Mucosa of gallbladder (tissue), 1 donor: ENCODE results near the gene SPART. TPM values are rescaled to one million over a fixed set of nuclear protein-coding genes. Genes with fewer than 3 reads are reported as not detected.
A peak's percentile ranks its signal among the peaks of the same experiment; 100 is the strongest.
"Not testable (repeated sequence)": the region's sequence is repeated elsewhere in the genome, so short reads cannot be mapped to it uniquely, and the experiment has no call there.

Experiments used
- DNase-seq: peaks from one replicate; pipeline ENCODE4 v3.0.0-alpha.2; 2020; ENCODE audit warnings: low spot score
- total RNA-seq: library from RNA; stranded (reverse); gene quantifications from one replicate; pipeline ENCODE4 v1.2.1, GENCODE V29; 2021
- donor health status: DM: no; HTN: no; CAD: no.

SPART gene
- total RNA-seq, 1 donor from 2014 or later = 86.1 TPM

DNA sequence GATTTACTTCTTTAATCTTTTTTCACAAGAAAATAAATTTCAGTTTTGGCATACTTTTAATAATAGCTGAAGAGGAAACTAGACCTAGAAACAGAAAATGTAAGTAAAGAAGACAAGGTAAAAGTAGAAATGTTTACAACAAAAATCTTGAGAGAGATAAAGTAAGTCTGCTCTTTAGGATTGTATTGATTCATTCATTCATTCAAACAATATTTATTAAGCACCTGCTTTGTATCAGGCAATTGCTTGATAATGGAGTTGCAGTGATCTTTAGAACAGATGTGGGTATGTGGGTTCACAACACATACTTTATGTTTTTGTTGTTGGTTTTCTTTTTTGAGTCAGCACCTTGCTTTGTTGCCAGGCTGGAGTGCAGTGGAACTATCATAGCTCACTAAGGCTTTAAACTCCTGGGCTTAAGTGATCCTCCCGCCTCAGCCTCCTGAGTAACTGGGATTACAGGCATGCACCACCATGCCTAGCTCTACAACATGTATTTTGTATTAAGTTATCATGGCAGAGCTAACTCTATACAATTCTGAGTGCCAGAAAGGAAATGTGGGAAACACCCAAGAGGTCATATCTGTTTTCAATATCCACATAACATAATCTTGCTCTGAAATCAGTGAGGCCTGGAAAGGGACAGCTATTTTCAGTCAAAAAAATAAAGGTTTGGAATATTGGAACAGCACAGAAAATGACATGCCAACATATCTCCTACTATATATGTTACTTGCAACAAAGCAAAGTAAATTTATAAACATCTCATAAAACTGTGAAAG is 8.8 kb upstream of the SPART start:
- DNase-seq = no peak

DNA sequence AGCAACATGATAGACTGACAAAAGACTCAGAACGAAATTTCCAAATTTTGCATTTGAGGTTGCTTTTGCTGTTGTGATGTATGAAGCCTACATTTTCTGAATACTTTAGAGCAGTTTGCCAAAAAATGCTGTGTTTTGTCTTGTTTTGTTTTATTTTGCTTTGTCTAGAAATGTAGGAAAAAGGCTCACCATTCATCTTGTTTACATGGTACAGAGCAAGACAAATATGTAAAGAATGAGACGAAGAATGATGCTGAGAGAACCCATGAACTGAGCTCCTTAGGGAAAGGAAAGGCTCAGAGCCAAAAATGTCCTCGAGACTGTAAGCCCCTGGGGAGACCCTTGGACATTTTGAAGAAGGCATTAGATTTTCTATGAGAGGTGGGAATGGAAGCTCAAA is 6.8 kb upstream of the SPART start:
- no peak for DNase-seq

DNA sequence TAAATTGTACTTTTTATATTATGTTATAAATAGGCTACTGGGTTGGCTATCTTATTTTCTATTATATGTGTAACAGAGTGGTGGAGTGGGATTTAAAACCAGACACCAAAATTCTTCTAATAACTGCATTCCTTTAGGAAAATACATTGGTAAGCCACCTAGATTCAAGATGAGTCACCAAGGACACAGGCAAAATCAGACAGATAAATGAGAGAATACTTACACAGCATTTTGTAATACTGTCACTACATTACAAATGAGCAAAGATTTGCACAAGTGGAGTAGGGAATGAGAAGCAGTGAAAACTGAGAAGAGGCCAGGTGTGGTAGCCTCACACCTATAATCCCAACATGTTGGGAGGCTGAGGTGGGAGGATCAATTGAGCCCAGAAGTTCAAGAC is 6.2 kb upstream of the SPART start:
- DNase-seq = no peak

DNA sequence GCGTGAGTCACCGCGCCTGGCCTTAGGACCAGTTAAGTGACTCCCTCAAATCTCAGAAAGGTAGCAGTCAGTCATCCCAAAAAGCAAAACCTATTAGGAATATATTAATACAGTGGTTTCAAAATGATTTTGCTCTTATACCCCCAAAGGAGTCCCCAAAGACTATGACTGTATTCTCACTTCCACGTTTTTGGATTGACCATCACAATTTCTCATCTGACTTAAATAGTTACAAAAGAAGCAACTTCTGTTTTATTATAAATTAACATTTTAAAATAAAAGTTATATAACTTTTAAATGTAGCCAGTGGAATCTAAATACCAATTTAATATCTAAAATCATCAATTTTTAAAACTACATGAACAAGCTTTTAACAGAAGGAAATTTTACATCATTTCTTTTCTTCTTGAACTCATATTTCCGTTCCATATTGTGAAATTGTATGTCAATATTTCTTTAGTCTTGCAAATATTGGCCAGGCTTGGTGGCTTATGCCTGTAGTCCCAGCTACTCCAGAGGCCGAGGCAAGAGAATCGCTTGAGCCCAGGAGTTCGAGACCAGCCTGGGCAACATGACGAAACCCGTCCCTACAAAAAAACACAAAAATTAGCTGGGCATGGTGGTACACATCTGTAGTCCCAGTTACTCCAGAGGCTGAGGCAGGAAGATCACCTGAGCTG is 1.5 kb upstream of the SPART start:
- DNase-seq = no peak

DNA sequence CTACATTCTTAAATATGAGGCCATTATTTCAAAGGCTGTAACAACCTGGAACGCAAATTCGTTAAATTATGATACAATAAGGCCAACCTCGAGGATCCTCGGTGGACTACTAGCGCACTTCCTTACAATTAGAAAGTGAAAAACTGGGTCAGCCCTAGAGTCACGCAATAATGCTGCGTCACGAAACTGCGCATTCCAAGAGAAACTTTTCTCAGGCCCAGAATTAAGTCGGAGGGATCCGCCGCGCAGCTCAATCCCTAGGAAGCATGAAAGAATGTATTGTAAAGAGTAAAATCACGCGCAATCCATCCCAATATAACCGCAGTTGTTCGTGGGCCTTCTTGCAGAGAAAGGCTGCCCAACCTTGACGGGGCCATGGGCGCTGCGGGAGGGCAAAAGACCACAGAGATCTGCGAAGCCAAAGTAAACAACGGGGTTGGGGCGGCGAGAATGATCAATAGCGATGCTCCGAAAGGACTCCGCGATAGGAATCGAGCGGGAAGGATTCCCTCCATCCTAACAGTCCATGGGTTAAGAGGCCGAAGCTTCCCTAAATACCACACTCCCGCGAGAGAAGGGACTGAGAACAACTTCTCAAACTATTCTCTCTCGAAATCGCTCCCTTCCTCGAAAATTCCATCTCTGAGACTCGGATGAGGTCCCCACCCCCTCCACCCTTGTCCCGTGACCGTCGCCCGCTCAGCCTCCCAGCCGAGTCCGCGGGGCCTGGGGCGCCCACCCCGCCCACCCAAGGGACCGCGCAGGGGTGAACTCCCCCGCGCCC is 564 bp downstream of the SPART start:
- DNase-seq = peak; percentile 74

DNA sequence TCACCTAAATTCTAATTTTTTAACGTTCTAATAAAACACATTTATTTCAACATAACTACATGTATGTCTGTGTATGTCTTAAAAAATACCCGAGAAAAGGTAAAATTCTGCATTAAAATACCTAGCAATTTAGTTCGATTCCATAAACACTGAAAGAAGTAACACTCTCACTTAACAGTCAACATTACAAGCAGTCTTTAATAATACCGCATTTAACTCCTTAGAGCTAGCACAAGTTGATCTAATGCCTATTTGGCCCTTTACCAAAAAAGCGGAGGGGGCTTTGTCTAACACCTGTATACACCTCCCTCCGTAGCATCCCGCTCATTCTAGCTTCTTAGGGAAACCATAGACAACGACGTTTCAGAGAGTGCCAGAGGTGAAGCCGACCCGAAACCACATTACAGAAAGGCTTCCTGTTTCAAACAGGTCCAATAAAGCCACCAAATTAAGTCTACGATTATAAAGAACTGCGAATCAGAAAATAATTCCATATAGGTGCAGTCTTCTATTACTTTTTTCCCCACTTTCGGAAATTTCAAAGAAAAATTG is 1.2 kb downstream of the SPART start:
- peak; percentile 12 for DNase-seq

DNA sequence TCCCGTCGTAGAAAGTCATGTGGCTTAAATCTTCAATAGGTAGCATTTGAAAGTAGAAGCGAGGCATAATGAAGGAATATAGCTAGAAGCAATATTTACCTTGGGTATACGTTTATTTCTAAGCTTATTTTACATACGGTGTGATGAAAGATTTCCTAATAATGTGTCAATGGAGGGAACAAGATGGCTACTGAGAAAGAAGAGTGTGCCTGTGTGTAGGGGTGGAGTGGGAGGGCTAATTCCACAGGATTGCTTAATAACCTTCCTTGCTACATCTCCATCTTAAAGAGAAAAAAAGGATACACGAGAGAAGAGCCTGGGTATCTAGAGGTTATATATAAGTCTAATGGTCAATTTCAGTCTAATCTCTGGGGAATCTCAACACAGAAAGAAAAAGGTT is 2.0 kb downstream of the SPART start:
- DNase-seq = no peak

DNA sequence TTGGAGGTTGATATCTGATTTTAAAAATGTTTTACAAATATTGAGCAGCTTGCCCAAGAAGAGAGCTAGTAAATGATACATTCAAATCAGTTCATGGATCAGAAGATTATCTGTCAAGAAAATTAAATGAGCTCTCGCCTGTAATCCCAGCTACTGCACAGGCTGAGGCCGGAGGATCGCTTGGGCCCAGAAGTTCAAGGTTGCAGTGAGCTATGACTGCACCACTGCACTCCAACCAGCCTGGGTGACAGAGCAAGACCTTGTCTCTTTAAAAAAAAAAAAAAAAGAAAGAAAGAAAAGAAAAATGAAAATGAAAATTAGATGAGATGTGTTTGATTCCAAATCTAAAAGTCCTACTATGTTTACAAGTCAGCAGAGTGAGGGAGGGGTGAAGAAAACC is 2.4 kb downstream of the SPART start:
- DNase-seq = no peak

DNA sequence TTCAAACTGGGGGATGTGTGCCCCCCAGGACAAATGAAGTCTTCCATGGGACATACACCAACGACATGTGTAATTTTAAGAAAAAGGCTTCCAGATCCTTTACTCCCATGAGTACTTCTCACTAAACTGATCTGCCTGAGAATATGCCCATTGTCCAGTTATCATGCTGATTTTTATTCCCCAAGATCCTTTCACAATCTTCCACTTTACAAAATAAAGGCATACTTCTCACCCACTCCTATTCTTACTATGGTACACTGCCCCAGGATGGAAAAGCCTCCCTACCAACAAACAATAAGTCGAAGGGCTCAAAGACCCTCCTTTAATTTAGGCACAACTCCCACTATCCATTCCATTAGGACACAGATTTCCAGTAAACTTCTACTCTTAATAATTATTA is 3.5 kb downstream of the SPART start:
- DNase-seq = no peak

DNA sequence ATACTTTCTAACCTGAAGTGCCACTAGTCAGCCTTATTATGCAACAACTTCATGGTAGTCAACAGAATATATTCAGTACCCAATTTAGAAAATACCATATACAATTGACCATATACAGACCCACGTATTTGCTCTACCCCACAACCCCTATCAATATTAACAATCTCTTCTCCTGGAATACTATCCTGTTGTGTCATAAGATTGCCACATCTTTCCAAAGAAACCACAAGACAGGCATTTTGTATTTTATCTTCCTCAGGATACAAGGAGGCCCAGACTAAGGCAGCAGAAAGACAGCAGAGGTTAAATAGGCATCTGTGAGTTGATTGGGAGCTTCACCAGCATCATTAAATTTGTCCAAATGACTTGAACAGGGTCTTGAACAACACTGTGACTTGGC is 4.5 kb downstream of the SPART start:
- no peak for DNase-seq

DNA sequence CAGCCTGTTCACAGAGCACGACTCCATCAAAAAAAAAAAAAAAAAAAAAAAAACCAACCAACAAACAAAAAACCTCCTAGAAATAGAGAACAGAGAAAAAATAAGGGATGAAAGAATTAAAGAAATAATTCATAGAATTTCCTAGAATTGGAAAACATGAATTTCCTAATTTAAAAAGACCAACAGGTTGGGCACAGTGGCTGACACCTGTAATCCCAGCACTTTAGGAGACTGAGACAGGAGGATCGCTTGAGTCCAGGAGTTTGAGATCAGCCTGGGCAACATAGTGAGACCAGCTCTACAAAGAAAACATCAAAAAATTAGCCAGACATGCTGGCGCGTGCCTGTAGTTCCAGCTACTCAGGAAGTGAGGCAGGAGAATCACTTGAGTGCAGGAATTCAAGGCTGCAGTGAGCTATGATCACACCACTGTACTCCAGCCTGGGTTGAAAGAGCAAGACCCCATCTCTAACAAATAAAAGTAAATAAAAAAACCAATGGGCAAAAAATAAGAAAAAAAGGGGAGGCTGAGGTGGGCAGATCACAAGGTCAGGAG is 6.5 kb downstream of the SPART start:
- DNase-seq = no peak

DNA sequence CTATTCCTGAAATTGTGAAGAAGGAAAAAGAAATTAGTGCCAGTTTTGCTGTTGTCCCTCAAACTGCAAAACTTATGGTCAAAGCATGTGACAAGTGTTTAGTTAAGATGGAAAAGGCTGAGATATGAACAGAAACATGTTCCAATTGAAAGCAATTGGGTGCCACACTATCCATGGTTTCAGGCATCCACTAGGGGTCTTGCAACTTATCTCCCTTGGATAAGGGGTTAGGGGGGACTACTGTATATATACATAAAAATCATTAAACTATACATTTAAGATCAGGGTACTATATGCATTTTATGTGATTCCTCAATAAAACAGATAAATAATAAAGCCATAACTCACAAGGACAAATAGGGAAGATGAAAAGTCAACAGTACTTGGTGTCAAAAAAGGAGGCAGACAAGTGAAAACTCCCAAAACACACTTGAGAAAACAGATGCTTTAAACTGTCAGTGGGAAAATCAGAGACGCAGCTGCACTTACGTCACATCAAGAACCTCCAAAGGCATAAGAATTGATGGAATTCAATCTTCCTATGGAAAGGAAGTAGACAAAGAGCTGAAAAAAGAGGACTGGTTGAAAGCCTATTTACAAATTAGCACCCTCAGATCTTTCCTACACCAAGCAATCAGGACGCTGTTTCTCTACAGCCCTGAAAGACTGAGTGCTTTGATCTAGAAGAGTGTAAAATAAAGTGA is 8.1 kb downstream of the SPART start:
- DNase-seq = no peak

DNA sequence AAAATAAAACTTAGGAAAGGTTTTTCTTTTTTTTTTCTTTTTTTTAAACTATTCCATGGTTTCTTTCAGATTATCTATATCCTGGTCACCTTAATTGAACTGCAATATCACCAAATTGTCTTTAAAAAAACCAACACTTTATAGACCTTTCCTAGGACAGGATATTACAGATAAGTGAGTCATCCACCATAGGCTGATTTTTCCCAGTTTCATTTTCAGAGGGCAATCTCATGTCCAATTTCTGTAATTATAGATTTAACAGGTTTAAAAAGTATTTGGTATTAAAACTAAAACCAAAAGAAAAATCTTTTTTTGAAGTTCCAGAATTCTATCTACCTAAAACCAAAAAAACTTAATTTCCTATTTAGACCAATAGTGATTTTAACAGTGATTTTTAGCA is 13.2 kb downstream of the SPART start:
- DNase-seq = no peak

DNA sequence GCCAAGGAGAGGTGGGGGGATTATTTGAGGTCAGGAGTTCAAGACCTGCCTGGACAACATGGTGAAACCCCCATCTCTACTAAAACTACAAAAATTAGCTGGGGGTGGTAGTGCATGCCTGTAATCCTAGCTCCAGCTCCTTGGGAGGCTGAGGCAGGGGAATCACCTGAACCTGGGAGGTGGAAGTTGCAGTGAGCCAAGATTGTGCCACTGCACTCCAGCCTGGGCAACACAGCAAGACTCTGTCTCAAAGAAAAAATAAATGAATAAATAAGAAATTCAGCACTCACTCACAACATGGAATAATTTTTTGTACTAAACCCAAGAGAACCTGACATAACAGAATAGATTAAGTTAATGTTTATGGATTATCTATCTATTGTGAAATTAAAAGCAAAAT is 13.9 kb downstream of the SPART start:
- not testable (repeated sequence) for DNase-seq

DNA sequence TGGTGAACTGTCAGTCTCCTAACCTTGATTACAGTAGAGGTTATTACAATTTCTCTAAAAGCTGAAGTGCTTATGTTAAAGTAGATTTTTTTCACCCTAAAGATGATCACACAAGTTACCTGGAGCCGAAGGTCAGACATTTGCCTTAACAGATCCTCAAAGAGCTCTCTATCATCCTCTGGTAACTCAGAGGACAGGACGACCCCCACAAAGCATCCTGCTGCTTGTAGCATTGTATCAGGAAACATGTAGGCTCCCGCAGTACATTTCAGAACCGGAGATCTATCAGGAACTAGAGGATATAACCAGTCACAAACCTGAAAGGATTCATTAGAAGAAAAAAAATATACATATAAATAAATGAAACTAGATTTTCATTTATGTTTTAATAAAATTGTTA is 14.9 kb downstream of the SPART start:
- no peak for DNase-seq

DNA sequence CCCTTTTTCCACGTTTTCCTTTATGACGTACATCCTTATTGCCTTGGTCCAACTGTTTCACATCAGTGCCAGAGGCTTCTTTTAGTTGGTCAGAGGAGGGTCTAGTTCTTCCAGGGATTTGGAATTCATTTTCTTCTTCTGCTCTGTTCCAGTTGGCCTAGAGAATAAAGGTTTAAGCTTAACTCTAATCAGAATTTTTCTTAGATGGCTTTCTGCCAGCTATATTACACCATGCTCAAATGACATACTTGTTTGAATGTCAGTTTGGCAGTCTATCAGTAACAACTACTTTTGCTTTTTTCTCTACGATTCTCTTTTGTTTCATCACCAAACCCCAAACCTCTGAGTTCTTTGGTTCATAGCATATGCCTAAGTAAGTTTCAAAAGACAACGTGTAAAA is 16.8 kb downstream of the SPART start:
- DNase-seq = no peak

DNA sequence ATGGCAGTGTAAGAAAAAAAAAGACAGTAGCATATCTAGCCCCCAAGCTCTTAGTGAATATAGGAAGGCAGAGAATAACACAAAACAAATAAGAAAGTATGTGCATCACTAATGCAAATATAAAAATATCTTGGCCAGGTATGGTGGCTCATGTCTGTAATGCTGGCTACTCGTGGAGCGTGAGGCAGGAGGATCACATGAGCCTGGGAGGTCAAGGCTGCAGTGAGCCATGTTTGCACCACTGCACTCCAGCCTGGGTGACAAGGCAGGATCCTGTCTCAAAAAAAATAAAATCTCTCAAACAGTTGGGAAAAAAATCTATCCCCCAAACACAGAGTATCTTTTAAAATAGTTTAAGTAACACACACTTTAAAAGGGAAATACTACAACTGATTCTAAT is 17.4 kb downstream of the SPART start:
- DNase-seq = no peak

DNA sequence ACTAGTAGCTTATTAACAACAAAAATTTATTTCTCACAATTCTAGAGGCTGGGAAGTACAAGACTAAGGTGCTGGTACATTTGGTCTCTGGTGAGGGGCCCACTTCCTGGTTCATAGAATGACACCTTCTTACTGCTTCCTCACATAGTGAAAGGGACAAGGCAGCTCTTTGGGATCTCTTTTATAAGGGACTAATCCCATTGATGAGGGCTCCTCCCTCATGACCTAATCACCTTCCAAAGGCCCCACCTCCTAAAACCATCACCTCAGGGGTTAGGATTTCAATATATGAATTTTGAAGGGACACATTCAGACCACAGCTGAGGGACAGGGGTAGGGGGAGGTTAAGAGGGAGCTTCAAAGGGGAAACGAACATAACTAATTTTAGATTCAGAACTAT is 20.3 kb downstream of the SPART start:
- no peak for DNase-seq

DNA sequence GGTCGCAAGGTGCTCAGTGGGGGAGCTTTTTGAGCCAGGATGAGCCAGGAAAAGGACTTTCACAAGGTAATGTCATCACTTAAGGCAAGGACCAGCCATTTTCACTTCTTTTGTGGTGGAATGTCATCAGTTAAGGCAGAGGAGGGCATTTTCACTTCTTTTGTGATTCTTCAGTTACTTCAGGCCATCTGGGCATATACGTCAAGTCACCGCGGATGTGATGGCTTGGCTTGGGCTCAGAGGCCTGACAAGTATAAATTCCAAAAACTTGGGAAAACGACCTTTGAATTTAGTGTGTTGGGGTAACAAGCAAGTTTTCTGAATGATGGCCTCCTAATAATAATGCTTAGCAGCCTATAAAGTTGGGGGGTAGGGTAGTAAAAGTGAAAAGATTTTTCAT is 21.3 kb downstream of the SPART start:
- DNase-seq = not testable (repeated sequence)

DNA sequence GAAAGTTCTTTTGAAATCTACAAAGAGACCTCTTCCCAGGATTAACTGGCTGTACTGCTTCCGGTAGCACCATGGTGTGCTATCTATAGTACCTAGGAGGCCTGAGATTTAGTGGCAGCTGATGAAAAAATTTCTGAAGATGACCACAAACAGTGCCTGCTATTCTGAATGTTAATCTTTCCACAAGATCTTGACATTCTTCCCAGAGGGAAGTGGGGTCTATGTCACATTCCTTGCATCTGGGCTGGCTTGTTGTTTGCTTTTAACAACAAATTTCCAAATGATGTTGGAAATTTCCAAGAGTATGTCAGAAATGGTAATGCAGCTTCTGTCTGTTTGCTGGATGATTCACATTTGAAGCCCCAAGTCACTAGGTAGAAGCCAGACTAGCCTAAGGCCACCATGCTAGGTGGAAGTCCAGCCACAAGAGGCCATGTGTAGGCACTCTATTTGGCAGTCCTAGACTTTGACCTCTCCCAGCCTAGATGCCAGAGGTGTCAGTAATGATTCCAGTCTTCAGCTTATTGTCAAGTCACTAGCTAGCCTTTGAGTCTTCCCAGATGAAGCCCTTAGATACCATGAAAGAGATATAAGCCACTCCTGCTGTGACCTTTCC is 22.1 kb downstream of the SPART start:
- no peak for DNase-seq

DNA sequence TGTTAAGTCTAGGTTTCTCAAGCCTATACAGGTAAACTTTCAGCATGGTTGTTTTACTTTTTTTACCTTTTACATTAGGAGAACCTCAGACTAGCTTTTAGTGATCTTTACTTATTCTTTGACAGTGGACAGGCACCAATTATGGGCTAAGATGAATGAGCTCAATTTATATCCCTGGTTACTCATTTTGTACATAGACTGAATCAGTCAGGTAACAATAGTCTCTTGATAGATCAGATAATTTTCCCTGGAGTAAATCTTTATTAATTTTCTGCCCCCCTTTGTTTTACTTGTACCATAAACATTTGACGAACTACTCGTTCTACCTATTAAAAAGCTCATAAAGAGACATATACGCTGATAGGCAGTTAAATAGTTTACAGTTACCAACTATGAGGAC is 22.8 kb downstream of the SPART start:
- no peak for DNase-seq
